ENCODE results near the gene MMP17.

DNA sequence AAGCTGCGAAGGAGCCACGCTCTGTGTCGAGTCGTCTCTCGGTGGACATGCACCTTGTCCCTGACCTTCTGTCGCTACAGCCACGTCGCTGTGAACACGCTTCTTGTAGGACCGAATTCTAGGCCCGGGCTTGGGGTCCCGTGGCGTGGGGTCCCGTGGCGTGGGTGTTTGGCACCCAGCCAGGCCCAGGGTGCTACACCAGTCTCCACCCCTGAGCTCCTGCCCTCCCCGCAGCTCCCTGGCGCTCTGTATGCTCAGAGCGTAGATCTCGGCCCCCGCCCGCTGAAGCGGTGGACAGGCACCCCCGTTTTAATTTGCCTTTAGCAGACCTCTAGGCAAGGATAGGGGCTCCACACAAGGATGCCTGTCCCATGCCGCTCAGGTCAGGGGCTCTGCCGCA, 16.5 kb downstream of the MMP17 start:
- no peak for TF ChIP-seq CTCF (IDR thresholded peaks at IDR 0.05; ENCODE audit: low read length)
- TF ChIP-seq EZH2 (optimal IDR thresholded peaks at IDR 0.05; ENCODE audit: low read depth, low read length): no peak
